Measurements from ENCODE around the gene MCCC1.

- TF ChIP-seq CTCF (conservative IDR thresholded peaks at IDR 0.05 in 1 of 2, IDR thresholded peaks at IDR 0.05 in 1 of 2; ENCODE audit: extremely low read depth in 1 of 2, insufficient read depth in 1 of 2, low read depth in 1 of 2, low read length in 2 of 2) (no peak), EZH2 (IDR thresholded peaks at IDR 0.05; ENCODE audit: borderline replicate concordance, low read length) (no peak)
Observed at GRCh38 chr3:183064475-183064874, 34.8 kb downstream of the MCCC1 start.
